Measurements from ENCODE around the gene ACY1.
A peak's percentile ranks its signal among the peaks of the same experiment; 100 is the strongest.

Gene ACY1

GRCh38 chr3:52028572-52028971 lies 45.2 kb downstream of the ACY1 start:
- ATAC-seq: peak; percentile 51
- TF ChIP-seq ESRRG (CRISPR knock-in tag; IDR thresholded peaks at IDR 0.05) (no peak), GLIS3 (CRISPR knock-in tag; IDR thresholded peaks at IDR 0.05) (no peak), TOX (CRISPR knock-in tag; IDR thresholded peaks at IDR 0.05; ENCODE audit: borderline replicate concordance) (no peak), PPARA (CRISPR knock-in tag; IDR thresholded peaks at IDR 0.05; ENCODE audit: borderline replicate concordance) (no peak; the same call in 1 of the 2 replicates), ZNF8 (CRISPR knock-in tag; IDR thresholded peaks at IDR 0.05) (no peak), RARB (CRISPR knock-in tag; IDR thresholded peaks at IDR 0.05) (no peak), BACH2 (CRISPR knock-in tag; IDR thresholded peaks at IDR 0.05; ENCODE audit: borderline replicate concordance) (no peak), ZFP3 (CRISPR knock-in tag; IDR thresholded peaks at IDR 0.05) (no peak), ISL1 (CRISPR knock-in tag; IDR thresholded peaks at IDR 0.05) (no peak), PATZ1 (CRISPR knock-in tag; IDR thresholded peaks at IDR 0.05; ENCODE audit: borderline replicate concordance) (no peak), ZNF70 (CRISPR knock-in tag; IDR thresholded peaks at IDR 0.05) (no peak), CSDC2 (CRISPR knock-in tag; IDR thresholded peaks at IDR 0.05) (no peak), CREB5 (CRISPR knock-in tag; IDR thresholded peaks at IDR 0.05; ENCODE audit: low read depth) (no peak), TCF4 (CRISPR knock-in tag; IDR thresholded peaks at IDR 0.05; ENCODE audit: borderline replicate concordance) (no peak), CSRNP3 (CRISPR knock-in tag; IDR thresholded peaks at IDR 0.05) (no peak), POU6F1 (CRISPR knock-in tag; IDR thresholded peaks at IDR 0.05; ENCODE audit: borderline replicate concordance, low read depth) (no peak), ZNF565 (CRISPR knock-in tag; conservative IDR thresholded peaks at IDR 0.05; ENCODE audit: low read depth) (no peak), SNAI2 (CRISPR knock-in tag; IDR thresholded peaks at IDR 0.05) (no peak), TSHZ2 (CRISPR knock-in tag; IDR thresholded peaks at IDR 0.05) (no peak), ZFP30 (CRISPR knock-in tag; IDR thresholded peaks at IDR 0.05) (no peak)

- TF ChIP-seq ZNF70 (CRISPR knock-in tag; IDR thresholded peaks at IDR 0.05) (no peak), CSRNP3 (CRISPR knock-in tag; IDR thresholded peaks at IDR 0.05) (no peak), PATZ1 (CRISPR knock-in tag; IDR thresholded peaks at IDR 0.05; ENCODE audit: borderline replicate concordance) (no peak), SNAI2 (CRISPR knock-in tag; IDR thresholded peaks at IDR 0.05) (no peak), ZFP30 (CRISPR knock-in tag; IDR thresholded peaks at IDR 0.05) (no peak), TCF4 (CRISPR knock-in tag; IDR thresholded peaks at IDR 0.05; ENCODE audit: borderline replicate concordance) (peak; percentile 78; the same call in 1 of the 2 replicates), ISL1 (CRISPR knock-in tag; IDR thresholded peaks at IDR 0.05) (no peak), RARB (CRISPR knock-in tag; IDR thresholded peaks at IDR 0.05) (no peak), OSR1 (CRISPR knock-in tag; IDR thresholded peaks at IDR 0.05) (no peak)
- ATAC-seq: peak; percentile 27; the same call in 1 of the 3 replicates
Measured at GRCh38 chr3:52029053-52029452, 45.7 kb downstream of the ACY1 start.
